Measurements from ENCODE around the gene IRX6.

Gene IRX6

GRCh38 chr16:55322327-55322726 is 1.7 kb upstream of the IRX6 start:
- DNase-seq (ENCODE audit: low read depth in 2 of 2), result no peak

GRCh38 chr16:55324285-55325079 is 479 bp downstream of the IRX6 start:
- no peak for DNase-seq (ENCODE audit: low read depth in 2 of 2)

GRCh38 chr16:55325080-55325447 is 1.1 kb downstream of the IRX6 start:
- no peak for DNase-seq (ENCODE audit: low read depth in 2 of 2)

- no peak for DNase-seq (ENCODE audit: low read depth in 2 of 2)
Observed at GRCh38 chr16:55325458-55326109, 1.6 kb downstream of the IRX6 start.

- no peak for DNase-seq (ENCODE audit: low read depth in 2 of 2)
Observed at GRCh38 chr16:55326261-55327092, 2.5 kb downstream of the IRX6 start.

GRCh38 chr16:55328611-55329569 is 4.9 kb downstream of the IRX6 start:
- DNase-seq (ENCODE audit: low read depth in 2 of 2), result no peak

- DNase-seq (ENCODE audit: low read depth in 2 of 2), result no peak
Observed at GRCh38 chr16:55329791-55330428, 5.9 kb downstream of the IRX6 start.

GRCh38 chr16:55330781-55331647 is 7.0 kb downstream of the IRX6 start:
- no peak for DNase-seq (ENCODE audit: low read depth in 2 of 2)

GRCh38 chr16:55331648-55332185 is 7.7 kb downstream of the IRX6 start:
- no peak for DNase-seq (ENCODE audit: low read depth in 2 of 2)

- DNase-seq (ENCODE audit: low read depth in 2 of 2), result no peak
Observed at GRCh38 chr16:55333684-55334083, 9.7 kb downstream of the IRX6 start.

GRCh38 chr16:55338646-55339045 is 14.6 kb downstream of the IRX6 start:
- DNase-seq (ENCODE audit: low read depth in 2 of 2), result no peak

GRCh38 chr16:55340445-55340844 is 16.4 kb downstream of the IRX6 start:
- DNase-seq (ENCODE audit: low read depth in 2 of 2), result no peak

- DNase-seq (ENCODE audit: low read depth in 2 of 2), result no peak
Observed at GRCh38 chr16:55341681-55342080, 17.7 kb downstream of the IRX6 start.

GRCh38 chr16:55346475-55346874 is 22.5 kb downstream of the IRX6 start:
- no peak for DNase-seq (ENCODE audit: low read depth in 2 of 2)

GRCh38 chr16:55349867-55350266 is 25.9 kb downstream of the IRX6 start:
- no peak for DNase-seq (ENCODE audit: low read depth in 2 of 2)

GRCh38 chr16:55350984-55351383 is 27.0 kb downstream of the IRX6 start:
- no peak for DNase-seq (ENCODE audit: low read depth in 2 of 2)

- DNase-seq (ENCODE audit: low read depth in 2 of 2), result no peak
Observed at GRCh38 chr16:55351936-55352335, 27.9 kb downstream of the IRX6 start.

GRCh38 chr16:55357241-55357640 is 33.2 kb downstream of the IRX6 start:
- no peak for DNase-seq (ENCODE audit: low read depth in 2 of 2)

- DNase-seq (ENCODE audit: low read depth in 2 of 2), result no peak
Observed at GRCh38 chr16:55359946-55360345, 35.9 kb downstream of the IRX6 start.

- no peak for DNase-seq (ENCODE audit: low read depth in 2 of 2)
Observed at GRCh38 chr16:55364811-55365210, 40.8 kb downstream of the IRX6 start.
